Measurements from ENCODE around the gene SLBP.

SLBP gene

DNA sequence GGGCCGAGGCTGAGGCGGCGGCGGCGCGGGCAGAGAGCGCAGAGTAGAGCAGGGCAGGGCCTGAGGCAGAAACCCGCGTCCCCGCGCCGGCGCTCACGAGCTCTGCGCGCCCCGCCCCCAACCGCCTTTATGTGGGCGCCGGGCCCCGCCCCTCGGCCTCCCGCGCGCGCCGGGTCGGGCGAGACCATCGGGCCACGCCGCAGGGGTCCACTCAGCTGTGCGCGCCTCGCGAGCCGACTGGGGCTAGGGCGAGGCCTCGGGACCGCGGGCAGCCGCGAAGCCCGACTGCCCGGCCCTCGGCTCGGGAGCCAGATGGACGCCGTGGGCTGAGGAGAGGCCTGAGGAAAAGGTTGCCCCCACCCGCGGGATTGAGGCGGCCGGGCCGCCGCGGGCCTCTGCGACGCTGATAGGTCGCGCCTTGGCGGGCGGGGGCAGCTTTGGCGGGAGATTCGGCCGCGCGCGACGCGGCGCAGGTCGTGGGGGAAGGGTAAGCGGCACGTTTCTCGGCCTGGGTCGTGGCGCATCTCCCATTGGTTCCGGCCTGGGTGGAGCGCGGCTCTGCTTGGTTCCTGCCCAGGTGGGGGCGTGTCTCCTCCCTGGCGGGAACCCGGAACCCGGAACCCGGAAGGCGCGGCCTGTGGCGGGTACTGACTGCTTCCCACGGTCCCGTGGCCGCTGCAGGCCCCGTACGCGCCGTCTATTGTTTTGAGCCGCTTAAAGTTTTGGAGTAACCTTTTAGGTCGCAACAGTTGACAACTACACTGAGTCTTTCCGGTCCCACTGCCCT lies at the start of gene SLBP:
Gene SLBP (minus strand): TSS at position 104 of the 787 bp plus-strand sequence. CDS start 131 bp downstream, outside the sequence.
- DNase-seq: peak; percentile 79

DNA sequence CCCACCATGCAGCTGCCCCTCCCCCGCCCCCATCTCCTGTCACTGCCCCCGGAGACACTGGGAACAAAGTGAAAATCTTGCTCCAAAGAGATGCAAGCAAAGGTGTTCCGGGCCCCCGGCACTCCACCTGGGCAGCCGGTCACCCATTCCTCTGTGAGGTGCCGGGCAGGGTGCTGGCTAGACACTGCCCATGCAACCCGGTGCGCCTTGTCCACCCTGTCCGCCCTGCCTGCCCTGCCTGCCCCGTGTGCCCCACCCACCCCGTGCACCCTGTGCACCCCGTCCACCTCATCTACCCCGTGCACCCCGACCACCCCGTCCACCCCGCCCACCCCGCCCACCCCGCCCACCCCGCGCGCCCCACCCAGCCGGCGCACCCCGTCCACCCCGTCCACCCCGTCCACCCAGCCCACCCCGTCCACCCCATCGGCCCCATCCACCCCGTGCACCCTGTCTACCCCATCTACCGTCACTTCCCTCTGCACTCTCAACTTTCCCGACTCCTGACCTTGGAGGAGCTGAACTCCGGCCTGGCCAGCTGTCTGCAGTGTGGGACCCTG lies 49.1 kb upstream of the SLBP start:
- DNase-seq: no peak

DNA sequence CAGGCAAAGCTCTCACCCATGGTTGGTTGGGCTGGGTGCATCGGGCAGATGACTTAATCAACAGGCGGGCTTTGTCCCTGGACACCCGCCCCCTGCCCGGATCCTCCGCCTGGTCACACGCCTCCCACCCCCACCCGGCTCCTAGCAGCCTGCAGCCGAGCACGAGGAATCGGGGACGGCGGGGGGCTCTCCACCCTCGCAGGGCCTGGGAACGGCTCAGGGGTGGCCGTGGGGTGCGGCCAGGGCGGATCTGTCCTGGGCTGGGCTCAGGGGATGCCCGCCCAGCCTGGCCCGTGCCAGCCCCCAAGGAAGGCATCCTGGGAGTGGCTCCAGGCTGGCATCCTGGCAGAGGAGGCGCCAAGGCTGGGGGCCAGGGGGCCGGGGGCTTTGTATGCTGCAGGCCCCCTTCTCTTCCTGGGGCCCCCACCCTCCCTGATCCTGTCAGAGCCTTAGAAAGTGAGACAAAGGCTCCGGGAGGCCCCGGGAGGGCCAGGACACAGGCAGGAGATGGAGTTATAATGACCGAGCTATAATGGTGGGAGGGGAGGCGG lies 48.5 kb upstream of the SLBP start:
- no peak for DNase-seq

GRCh38 chr4:1759818-1760223 lies 47.7 kb upstream of the SLBP start:
- DNase-seq: no peak

DNA sequence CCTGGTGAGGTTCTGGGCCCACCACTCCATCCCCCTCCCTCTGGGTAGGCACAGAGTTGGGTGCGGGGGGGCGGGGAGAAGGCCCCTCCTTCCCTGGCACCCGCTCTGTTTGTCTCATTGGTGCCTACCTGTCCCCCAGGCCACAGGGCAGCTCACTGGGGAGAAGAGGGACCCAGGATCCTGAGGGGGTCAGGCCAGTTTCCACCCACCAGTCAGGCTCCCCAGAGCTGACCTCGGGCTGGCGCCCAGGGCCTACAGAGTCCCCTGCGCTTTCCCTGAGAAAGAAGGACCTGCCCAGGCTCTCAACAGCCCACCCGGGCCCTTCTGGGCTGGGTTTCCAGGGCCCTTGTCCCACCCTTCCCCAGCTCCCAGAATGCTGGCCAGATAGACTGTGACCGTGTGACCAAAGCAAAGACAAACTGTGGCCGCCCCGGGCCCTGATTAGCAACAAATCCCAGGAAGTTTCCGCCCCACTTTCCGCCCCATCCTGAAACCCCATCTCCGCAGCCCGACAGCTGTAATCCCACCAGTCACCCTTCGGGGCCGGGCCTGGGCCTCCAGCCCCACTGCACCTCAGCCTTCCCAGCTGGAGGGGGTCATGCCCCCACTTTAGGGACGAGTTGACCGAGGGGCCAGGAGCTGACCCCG lies 47.2 kb upstream of the SLBP start:
- no peak for DNase-seq

DNA sequence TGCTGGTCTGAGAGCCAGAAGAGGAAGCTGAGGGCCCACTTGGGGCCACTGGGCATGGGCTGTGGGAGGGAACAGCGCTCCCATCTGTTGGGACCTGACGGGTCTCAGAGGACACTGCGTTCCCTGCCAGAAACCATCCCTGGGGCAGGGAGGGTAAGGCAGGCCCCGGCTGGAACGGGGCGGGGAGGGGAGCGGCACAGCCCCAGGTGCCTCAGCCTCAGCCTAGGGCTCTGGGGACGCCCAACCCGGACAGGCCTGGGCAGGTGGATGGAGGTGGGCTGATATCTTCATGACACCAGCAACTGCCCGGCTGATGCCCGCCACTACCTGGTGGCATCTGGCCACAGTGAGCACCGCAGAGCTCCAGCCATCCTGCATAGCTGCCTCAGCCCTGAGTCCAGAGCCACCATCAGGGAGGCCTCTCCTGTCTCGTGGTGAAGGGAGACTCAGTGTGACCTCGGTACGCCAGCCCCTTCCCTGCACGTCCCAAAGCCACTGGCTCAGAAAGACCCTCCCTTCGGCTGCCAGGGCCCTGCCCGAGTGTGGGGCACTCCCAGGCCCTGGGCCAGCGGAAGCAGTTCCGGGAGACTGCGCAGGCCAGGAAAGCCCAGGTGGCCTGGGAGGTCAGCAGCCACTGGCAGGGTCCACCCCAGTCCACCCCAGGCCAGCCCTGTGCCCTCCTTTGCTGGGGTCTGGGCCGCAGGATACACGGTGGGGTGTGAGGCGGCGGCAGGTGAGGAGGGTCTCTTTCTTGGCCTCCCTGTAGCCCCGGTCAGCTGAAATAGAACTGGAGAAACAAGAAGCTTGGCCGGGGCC lies 46.4 kb upstream of the SLBP start:
- no peak for DNase-seq

GRCh38 chr4:1757836-1758235 lies 45.7 kb upstream of the SLBP start:
- DNase-seq: no peak

DNA sequence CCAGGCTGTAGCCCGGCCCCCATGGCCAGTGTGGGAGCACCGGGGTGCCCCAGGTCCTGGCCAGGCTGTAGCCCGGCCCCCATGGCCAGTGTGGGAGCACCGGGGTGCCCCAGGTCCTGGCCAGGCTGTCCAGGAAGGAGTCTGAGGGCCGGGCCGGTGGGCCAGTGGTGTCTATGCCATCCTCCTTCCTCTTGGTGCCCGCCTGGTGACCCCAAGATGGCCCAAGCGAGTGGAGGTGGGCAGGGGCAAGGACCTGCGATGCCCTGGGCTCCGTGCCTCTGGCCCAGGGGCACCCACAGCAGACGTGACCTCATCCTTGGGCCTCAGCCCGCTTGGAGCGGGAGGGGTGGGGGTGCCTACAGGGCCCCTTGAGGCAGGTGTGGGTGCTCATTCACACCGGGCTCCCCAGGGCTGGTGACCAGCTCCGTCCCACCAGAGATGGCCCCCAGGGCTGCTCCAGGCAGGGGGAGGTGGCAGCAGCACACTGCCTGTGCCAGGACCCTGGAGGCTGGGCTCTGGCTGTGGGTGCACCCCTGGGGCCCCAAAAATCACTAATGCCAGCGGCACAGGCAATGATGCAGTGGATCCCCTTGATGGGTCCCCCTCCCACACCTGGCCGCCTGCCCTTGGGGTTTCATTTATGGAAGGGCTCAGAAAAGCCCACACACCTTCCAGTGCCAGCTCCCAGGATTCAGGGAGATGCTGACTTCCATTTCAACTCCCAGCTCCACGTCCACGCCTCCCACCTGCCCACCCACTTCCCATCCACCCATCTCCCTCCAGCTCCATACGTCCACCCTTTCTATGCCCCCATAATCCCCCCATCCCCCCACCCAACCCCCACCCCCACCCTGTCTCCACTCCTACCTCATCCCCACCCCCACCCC lies 45.0 kb upstream of the SLBP start:
- DNase-seq: no peak

GRCh38 chr4:1756079-1756478 lies 44.0 kb upstream of the SLBP start:
- no peak for DNase-seq

GRCh38 chr4:1755297-1755696 lies 43.2 kb upstream of the SLBP start:
- no peak for DNase-seq

GRCh38 chr4:1754336-1754735 lies 42.2 kb upstream of the SLBP start:
- DNase-seq: no peak

- no peak for DNase-seq
These were observed 41.7 kb upstream of the SLBP start for GRCh38 chr4:1753697-1754311.

GRCh38 chr4:1753294-1753696 lies 41.2 kb upstream of the SLBP start:
- no peak for DNase-seq

DNA sequence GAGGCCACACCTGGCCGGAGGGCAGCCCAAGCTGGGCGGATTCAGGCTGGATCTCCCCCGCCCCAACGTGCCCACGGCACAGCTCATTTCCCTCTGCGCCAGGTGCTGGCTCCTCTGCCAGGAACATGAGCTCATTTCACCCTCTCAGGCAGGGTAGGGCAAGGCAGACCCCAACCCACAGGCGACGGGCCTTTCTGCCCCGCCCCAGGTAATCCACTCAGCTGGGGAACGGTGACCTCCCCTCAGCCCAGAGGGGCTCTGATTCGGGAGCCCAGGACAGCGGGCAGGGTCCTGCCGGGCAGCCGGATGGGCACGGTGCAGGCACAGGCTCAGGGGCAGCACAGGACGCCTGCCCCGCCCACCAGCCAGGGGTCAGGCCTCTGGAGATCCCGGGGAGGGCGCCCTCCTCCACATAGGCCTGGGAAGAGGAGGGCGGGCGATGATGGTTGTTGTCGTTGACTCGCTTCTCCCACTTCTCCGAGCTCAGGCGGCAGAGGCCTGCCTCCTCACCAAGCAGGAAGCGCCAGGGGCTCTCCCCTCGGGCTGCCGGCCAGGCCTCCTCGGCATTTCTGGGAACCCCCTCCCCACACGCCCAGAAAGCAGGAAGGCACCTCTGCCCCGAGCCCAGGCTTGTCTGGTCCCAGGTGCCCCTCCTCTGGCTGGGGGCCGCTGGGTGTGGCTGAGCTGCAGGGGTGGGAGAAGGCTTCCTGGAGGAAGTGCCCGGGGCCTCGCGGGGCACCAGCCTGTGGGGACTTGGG lies 40.3 kb upstream of the SLBP start:
- no peak for DNase-seq

DNA sequence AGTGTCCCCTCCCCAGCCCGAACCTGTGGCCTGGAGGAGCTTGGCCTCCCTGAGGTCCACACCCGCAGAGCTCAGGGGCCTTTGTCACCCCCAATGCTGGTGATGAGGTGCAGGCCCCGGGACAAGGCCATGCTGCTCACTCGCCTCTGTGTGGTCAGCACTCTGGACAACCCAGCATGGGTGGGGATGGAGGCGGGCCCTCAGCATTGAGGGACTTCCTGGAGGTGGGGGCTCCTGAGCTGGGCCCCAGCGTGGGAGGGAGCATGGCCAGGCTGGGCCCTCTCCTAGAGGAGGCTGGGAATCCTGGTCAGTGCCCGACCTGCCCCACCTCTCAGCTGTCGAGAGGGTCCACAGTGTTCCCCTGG lies 39.8 kb upstream of the SLBP start:
- no peak for DNase-seq

DNA sequence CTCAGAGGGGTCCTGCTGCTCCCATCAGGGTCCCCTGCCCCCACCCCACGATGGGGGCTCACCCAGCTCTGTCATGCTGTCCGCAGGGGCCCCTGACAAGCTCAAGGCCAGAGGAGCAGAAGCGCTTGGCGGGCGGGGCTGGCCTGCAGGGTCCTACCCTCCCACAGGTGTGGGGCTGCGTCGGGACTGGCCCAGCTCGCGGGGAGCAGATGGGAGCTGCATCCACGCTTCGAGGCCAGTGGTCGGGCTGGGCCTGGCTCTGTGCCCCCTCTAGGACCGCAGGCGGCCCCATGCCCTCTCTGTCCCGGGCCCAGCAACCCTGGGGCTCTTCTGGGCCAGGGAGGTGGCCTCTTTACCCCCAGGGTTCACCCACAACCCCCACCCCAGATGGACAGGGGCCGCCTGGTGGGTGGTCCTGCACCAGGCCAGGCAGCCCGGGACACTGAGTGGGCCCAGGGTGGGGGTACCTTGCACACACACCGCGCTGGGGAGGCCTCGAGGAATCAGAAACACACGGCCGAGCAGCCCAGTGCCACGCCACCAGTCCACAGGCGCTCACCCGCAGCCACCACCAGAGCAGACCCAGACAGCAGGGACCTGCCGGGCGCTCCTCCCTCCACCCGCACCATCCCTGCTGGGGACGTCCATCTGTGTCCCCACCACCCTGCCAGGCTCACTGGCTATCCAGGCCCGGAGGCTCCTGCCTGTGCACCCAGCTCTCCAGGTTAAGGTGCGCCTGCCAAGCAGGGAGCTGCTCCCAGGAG lies 39.2 kb upstream of the SLBP start:
- DNase-seq: no peak

- no peak for DNase-seq
These were observed 38.4 kb upstream of the SLBP start for GRCh38 chr4:1750381-1751154.

GRCh38 chr4:1749826-1750225 lies 37.7 kb upstream of the SLBP start:
- DNase-seq: no peak

DNA sequence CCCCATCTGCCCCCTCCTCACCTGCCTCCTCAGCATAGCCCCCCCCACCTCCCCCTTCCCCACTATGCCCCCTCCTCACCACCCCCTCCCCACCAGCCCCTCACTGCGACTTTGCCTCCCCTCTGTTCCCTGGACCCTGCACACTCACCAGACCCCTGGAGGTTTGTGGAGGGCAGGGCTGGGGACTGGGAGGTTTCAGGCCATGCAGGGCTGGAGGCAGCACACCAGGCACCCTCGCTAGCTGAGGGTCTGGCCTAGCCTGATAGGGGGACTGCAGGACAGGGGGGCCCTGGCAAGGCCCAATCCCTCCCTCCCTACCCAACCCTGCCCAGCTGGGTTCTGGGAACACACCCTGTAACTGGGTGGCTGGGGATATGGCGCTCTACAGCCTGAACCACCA lies 37.3 kb upstream of the SLBP start:
- no peak for DNase-seq
